ENCODE measurements around the gene AKNA. TPM values are rescaled to one million over a fixed set of nuclear protein-coding genes. Genes with fewer than 3 reads are reported as not detected.

Gene AKNA
- total RNA-seq, 5 donors from 2014 or later (not counting 1 experiment from before 2014, with no cell fraction given), result 382 to 462 (median 415) TPM

- H3K27me3 Mint-ChIP-seq, result peaks cover 4 to 8% of the 10 kb centered on the region in 2 donors
- ChIA-PET POLR2A (no interaction called here), CTCF (interaction anchor here in 1 of 2 donors (1.1 kb wide), 1 partner anchor 182 kb away, joined by 3 read pairs; no protein-coding TSS in a partner anchor)
- DNase-seq (peak in 2 of 35 experiments; percentile 1 to 10), ATAC-seq (replicated peaks in 1 of 4) (no peak)
- peaks cover 0 to 24% of the 10 kb centered on the region in 2 experiments for H3K27me3 ChIP-seq (replicated peaks in 1 of 2; ENCODE audit: control insufficient read depth in 2 of 2, extremely low read depth in 1 of 2, insufficient read depth in 2 of 2, low read length in 1 of 2)
- H3K9me3 Mint-ChIP-seq, result peaks cover 0 to 5% (median 4%) of the 10 kb centered on the region in 3 donors
- WGBS (ENCODE audit: insufficient coverage), result 81% methylated on average over 12 of the region's 13 CpGs
- no peak overlapping the region for H3K4me3 Mint-ChIP-seq
- H3K4me1 Mint-ChIP-seq, result peaks cover 4 to 6% (median 4%) of the 10 kb centered on the region in 3 donors
- H3K27ac ChIP-seq (ENCODE audit: low read length), result no peak overlapping the region
- no peaks in the 10 kb centered on the region for H3K4me1 ChIP-seq (ENCODE audit: control insufficient read depth in 1 of 2, extremely low read depth in 1 of 2, insufficient read depth in 2 of 2, low read length in 2 of 2)
- H3K36me3 Mint-ChIP-seq, result no peaks in the 10 kb centered on the region
- H3K27ac Mint-ChIP-seq, result no peak overlapping the region
- H3K36me3 ChIP-seq (ENCODE audit: control insufficient read depth in 2 of 2, extremely low read depth in 1 of 2, insufficient read depth in 1 of 2, low read length in 1 of 2), result no peaks in the 10 kb centered on the region
- no peak overlapping the region for H3K4me3 ChIP-seq (ENCODE audit: control insufficient read depth in 1 of 2, extremely low read depth in 1 of 2, low read length in 1 of 2)
- H3K9me3 ChIP-seq, result no peaks in the 10 kb centered on the region
Observed at GRCh38 chr9:114289571-114290481, 98.0 kb downstream of the AKNA start.

- DNase-seq (peak in 1 of 35 experiments; percentile 21), ATAC-seq (replicated peaks in 1 of 4) (no peak)
- Histone ChIP-seq H3K36me3 (ENCODE audit: control insufficient read depth in 2 of 2, extremely low read depth in 1 of 2, insufficient read depth in 1 of 2, low read length in 1 of 2) (no peaks in the 10 kb centered on the region), H3K27ac (ENCODE audit: low read length) (no peak overlapping the region), H3K4me1 (ENCODE audit: control insufficient read depth in 1 of 2, extremely low read depth in 1 of 2, insufficient read depth in 2 of 2, low read length in 2 of 2) (no peaks in the 10 kb centered on the region), H3K9me3 (no peaks in the 10 kb centered on the region), H3K4me3 (ENCODE audit: control insufficient read depth in 1 of 2, extremely low read depth in 1 of 2, low read length in 1 of 2) (no peak overlapping the region), H3K27me3 (replicated peaks in 1 of 2; ENCODE audit: control insufficient read depth in 2 of 2, extremely low read depth in 1 of 2, insufficient read depth in 2 of 2, low read length in 1 of 2) (peaks cover 0 to 31% of the 10 kb centered on the region in 2 experiments)
- no peaks in the 10 kb centered on the region for H3K36me3 Mint-ChIP-seq
- ChIA-PET POLR2A (no interaction called here), CTCF (interaction anchor here in 1 of 2 donors (1.3 kb wide), 1 partner anchor 180 kb away, joined by 4 read pairs; no protein-coding TSS in a partner anchor)
- peaks cover 4 to 6% (median 4%) of the 10 kb centered on the region in 3 donors for H3K4me1 Mint-ChIP-seq
- H3K27me3 Mint-ChIP-seq, result peaks cover 4 to 8% of the 10 kb centered on the region in 2 donors
- H3K27ac Mint-ChIP-seq, result no peak overlapping the region
- no peaks in the 10 kb centered on the region for H3K9me3 Mint-ChIP-seq
- WGBS (ENCODE audit: insufficient coverage), result 90% methylated on average over 8 of the region's 13 CpGs
- H3K4me3 Mint-ChIP-seq, result no peak overlapping the region
Observed at GRCh38 chr9:114289106-114289505, 98.7 kb downstream of the AKNA start.

GRCh38 chr9:114288193-114289091 is 99.3 kb downstream of the AKNA start:
- Histone ChIP-seq H3K36me3 (ENCODE audit: control insufficient read depth in 2 of 2, extremely low read depth in 1 of 2, insufficient read depth in 1 of 2, low read length in 1 of 2) (no peaks in the 10 kb centered on the region), H3K27ac (ENCODE audit: low read length) (no peak overlapping the region), H3K9me3 (no peaks in the 10 kb centered on the region), H3K4me1 (ENCODE audit: control insufficient read depth in 1 of 2, extremely low read depth in 1 of 2, insufficient read depth in 2 of 2, low read length in 2 of 2) (no peaks in the 10 kb centered on the region), H3K27me3 (replicated peaks in 1 of 2; ENCODE audit: control insufficient read depth in 2 of 2, extremely low read depth in 1 of 2, insufficient read depth in 2 of 2, low read length in 1 of 2) (peaks cover 0 to 35% of the 10 kb centered on the region in 2 experiments), H3K4me3 (ENCODE audit: control insufficient read depth in 1 of 2, extremely low read depth in 1 of 2, low read length in 1 of 2) (no peak overlapping the region)
- ChIA-PET CTCF (interaction anchor here in 1 of 2 donors (1.3 kb wide), 1 partner anchor 180 kb away, joined by 4 read pairs; no protein-coding TSS in a partner anchor), POLR2A (no interaction called here)
- 80% methylated on average over 14 of the region's 23 CpGs for WGBS (ENCODE audit: insufficient coverage)
- H3K4me1 Mint-ChIP-seq, result peaks cover 4 to 6% (median 4%) of the 10 kb centered on the region in 3 donors
- no peak overlapping the region for H3K4me3 Mint-ChIP-seq
- ATAC-seq (replicated peaks in 1 of 4) (no peak), DNase-seq (peak in 2 of 35 experiments; percentile 0 to 4)
- no peak overlapping the region for H3K27ac Mint-ChIP-seq
- H3K9me3 Mint-ChIP-seq, result no peaks in the 10 kb centered on the region
- H3K36me3 Mint-ChIP-seq, result no peaks in the 10 kb centered on the region
- H3K27me3 Mint-ChIP-seq, result peaks cover 4 to 8% of the 10 kb centered on the region in 2 donors

GRCh38 chr9:114287763-114288192 is 100.0 kb downstream of the AKNA start:
- Mint-ChIP-seq H3K27ac (no peak overlapping the region), H3K9me3 (no peaks in the 10 kb centered on the region), H3K4me1 (peaks cover 4 to 6% (median 4%) of the 10 kb centered on the region in 3 donors), H3K36me3 (no peaks in the 10 kb centered on the region), H3K4me3 (no peak overlapping the region), H3K27me3 (peaks cover 4 to 8% of the 10 kb centered on the region in 2 donors)
- Histone ChIP-seq H3K36me3 (ENCODE audit: control insufficient read depth in 2 of 2, extremely low read depth in 1 of 2, insufficient read depth in 1 of 2, low read length in 1 of 2) (no peaks in the 10 kb centered on the region), H3K9me3 (no peaks in the 10 kb centered on the region), H3K27ac (ENCODE audit: low read length) (no peak overlapping the region), H3K4me3 (ENCODE audit: control insufficient read depth in 1 of 2, extremely low read depth in 1 of 2, low read length in 1 of 2) (no peak overlapping the region), H3K4me1 (ENCODE audit: control insufficient read depth in 1 of 2, extremely low read depth in 1 of 2, insufficient read depth in 2 of 2, low read length in 2 of 2) (no peaks in the 10 kb centered on the region), H3K27me3 (replicated peaks in 1 of 2; ENCODE audit: control insufficient read depth in 2 of 2, extremely low read depth in 1 of 2, insufficient read depth in 2 of 2, low read length in 1 of 2) (peaks cover 0 to 35% of the 10 kb centered on the region in 2 experiments)
- 86% methylated on average over 13 of the region's 15 CpGs for WGBS (ENCODE audit: insufficient coverage)
- POLR2A ChIA-PET, result no interaction called here
- ATAC-seq (replicated peaks in 1 of 4) (no peak), DNase-seq (peak in 1 of 35 experiments; percentile 1)
- CTCF ChIA-PET, result interaction anchor here in 1 of 2 donors (1.3 kb wide), 1 partner anchor 179 kb away, joined by 4 read pairs; no protein-coding TSS in a partner anchor

- Mint-ChIP-seq H3K4me3 (no peak overlapping the region), H3K27me3 (peaks cover 4 to 6% of the 10 kb centered on the region in 2 donors), H3K27ac (no peak overlapping the region), H3K9me3 (no peaks in the 10 kb centered on the region), H3K36me3 (no peaks in the 10 kb centered on the region), H3K4me1 (peaks cover 4 to 6% (median 4%) of the 10 kb centered on the region in 3 donors)
- Histone ChIP-seq H3K9me3 (no peaks in the 10 kb centered on the region), H3K27ac (ENCODE audit: low read length) (no peak overlapping the region), H3K36me3 (ENCODE audit: control insufficient read depth in 2 of 2, extremely low read depth in 1 of 2, insufficient read depth in 1 of 2, low read length in 1 of 2) (no peaks in the 10 kb centered on the region), H3K4me3 (ENCODE audit: control insufficient read depth in 1 of 2, extremely low read depth in 1 of 2, low read length in 1 of 2) (no peak overlapping the region), H3K27me3 (replicated peaks in 1 of 2; ENCODE audit: control insufficient read depth in 2 of 2, extremely low read depth in 1 of 2, insufficient read depth in 2 of 2, low read length in 1 of 2) (peaks cover 0 to 32% of the 10 kb centered on the region in 2 experiments), H3K4me1 (ENCODE audit: control insufficient read depth in 1 of 2, extremely low read depth in 1 of 2, insufficient read depth in 2 of 2, low read length in 2 of 2) (no peaks in the 10 kb centered on the region)
- no peak for ATAC-seq (replicated peaks in 1 of 4)
- WGBS (ENCODE audit: insufficient coverage), result 82% methylated on average over 9 of the region's 16 CpGs
- no peak for DNase-seq
- POLR2A ChIA-PET, result no interaction called here
- CTCF ChIA-PET, result no interaction called here
Observed at GRCh38 chr9:114287001-114287762, 100.6 kb downstream of the AKNA start.

Measured in T-cell (primary cell).